Melanocyte of skin (primary cell): ENCODE measurements around the gene PPFIA4. TPM values are rescaled to one million over a fixed set of nuclear protein-coding genes. Genes with fewer than 3 reads are reported as not detected.

Source experiments
- total RNA-seq, 2 donors: library from RNA; depleted of rRNA; stranded (reverse); fragments of >200 nt; gene quantifications; 2 replicates each; pipeline ENCODE4 v1.2.3, GENCODE V29; 2012

The PPFIA4 gene
- total RNA-seq: 1 to 10 TPM; 1.0 to 2.3 TPM

GRCh38 chr1:203026031-203026665 lies at the start of gene PPFIA4:
Gene PPFIA4, plus strand, starts transcription at chr1:203026491. Its CDS starts 12,518 bp downstream, at chr1:203039009.

GRCh38 chr1:203006948-203007871 lies 19.1 kb upstream of the PPFIA4 start, which contains the start of gene TMEM183A:
Gene TMEM183A, plus strand, starts transcription at chr1:203007374. Its CDS starts 92 bp downstream, at chr1:203007466.

GRCh38 chr1:203085528-203086406 lies 59.5 kb downstream of the PPFIA4 start, which contains the start of gene MYOG:
Gene MYOG, minus strand, starts transcription at chr1:203086012. Its CDS starts 51 bp downstream, at chr1:203085961.

GRCh38 chr1:203127666-203128430 lies 101.6 kb downstream of the PPFIA4 start, which contains the start of gene ADORA1:
Gene ADORA1, plus strand, starts transcription at chr1:203127726. Its CDS starts 1,116 bp downstream, at chr1:203128842.

Other genes starting within 250 kb of the PPFIA4 start
- 10 to 100 TPM; 64.0 to 66.3 TPM for gene KDM5B, start 218.1 kb upstream of the PPFIA4 start, total RNA-seq
- gene PCAT6, start 215.5 kb upstream of the PPFIA4 start, total RNA-seq: 1 to 10 TPM in 1 of 2 donors, under 1 TPM in 1; 0.33 to 1.4 TPM
- gene RABIF, start 137.3 kb upstream of the PPFIA4 start, total RNA-seq: 10 to 100 TPM in 1 of 2 donors, 1 to 10 TPM in 1; 8.9 to 12.0 TPM
- gene KLHL12, start 99.3 kb upstream of the PPFIA4 start, total RNA-seq: 10 to 100 TPM; 30.0 to 56.8 TPM
- 100 to 1,000 TPM; 215 to 230 TPM for gene ADIPOR1, start 68.2 kb upstream of the PPFIA4 start, total RNA-seq
- 10 to 100 TPM; 54.9 to 85.0 TPM for gene CYB5R1, start 59.2 kb upstream of the PPFIA4 start, total RNA-seq
- 10 to 100 TPM; 77.4 to 90.6 TPM for gene TMEM183A, start 19.1 kb upstream of the PPFIA4 start, total RNA-seq
- not detected for gene MYOG, start 59.5 kb downstream of the PPFIA4 start, total RNA-seq
- gene ADORA1, start 101.2 kb downstream of the PPFIA4 start, total RNA-seq: 1 to 10 TPM in 1 of 2 donors, not detected in 1; 1.0 TPM
- not detected for gene MYBPH, start 149.3 kb downstream of the PPFIA4 start, total RNA-seq
- gene CHI3L1, start 160.2 kb downstream of the PPFIA4 start, total RNA-seq: under 1 TPM in 1 of 2 donors, not detected in 1; under 0.01 TPM
- not detected for gene CHIT1, start 203.2 kb downstream of the PPFIA4 start, total RNA-seq